HuH-7.5 (cell line): ENCODE results near the gene FRMD3.

Experiments
- DNase-seq: peaks from one replicate; pipeline ENCODE4 v3.0.0; 2011; ENCODE audit warnings: low spot score

Gene FRMD3

GRCh38 chr9:83538172-83538889 is at the start of gene FRMD3:
Gene FRMD3, minus strand, starts transcription at chr9:83538401. Its CDS starts 170 bp downstream, at chr9:83538231.
- DNase-seq = peak; percentile 83

- DNase-seq = no peak
Measured at GRCh38 chr9:83584995-83585394, 46.8 kb upstream of the FRMD3 start.

- peak; percentile 49 for DNase-seq
Measured at GRCh38 chr9:83583151-83584014, 45.2 kb upstream of the FRMD3 start.

GRCh38 chr9:83582029-83582428 is 43.8 kb upstream of the FRMD3 start:
- DNase-seq = no peak

- no peak for DNase-seq
Measured at GRCh38 chr9:83574482-83574881, 36.3 kb upstream of the FRMD3 start.

GRCh38 chr9:83572524-83572923 is 34.3 kb upstream of the FRMD3 start:
- no peak for DNase-seq

GRCh38 chr9:83570359-83570758 is 32.2 kb upstream of the FRMD3 start:
- DNase-seq = no peak

GRCh38 chr9:83569326-83569725 is 31.1 kb upstream of the FRMD3 start:
- no peak for DNase-seq

GRCh38 chr9:83563360-83563759 is 25.2 kb upstream of the FRMD3 start:
- no peak for DNase-seq

GRCh38 chr9:83560169-83560826 is 22.1 kb upstream of the FRMD3 start:
- no peak for DNase-seq

GRCh38 chr9:83557771-83558170 is 19.6 kb upstream of the FRMD3 start:
- DNase-seq = no peak

GRCh38 chr9:83557317-83557716 is 19.1 kb upstream of the FRMD3 start:
- no peak for DNase-seq

- DNase-seq = no peak
Measured at GRCh38 chr9:83554278-83554677, 16.1 kb upstream of the FRMD3 start.

- DNase-seq = peak; percentile 55
Measured at GRCh38 chr9:83544002-83544698, 5.9 kb upstream of the FRMD3 start.

- DNase-seq = no peak
Measured at GRCh38 chr9:83538890-83539238, 663 bp upstream of the FRMD3 start.

GRCh38 chr9:83537331-83538171 is 650 bp downstream of the FRMD3 start:
- DNase-seq = no peak

- DNase-seq = no peak
Measured at GRCh38 chr9:83536332-83536731, 1.9 kb downstream of the FRMD3 start.

GRCh38 chr9:83535736-83536135 is 2.5 kb downstream of the FRMD3 start:
- DNase-seq = no peak

- no peak for DNase-seq
Measured at GRCh38 chr9:83533296-83533695, 4.9 kb downstream of the FRMD3 start.

GRCh38 chr9:83526901-83527300 is 11.3 kb downstream of the FRMD3 start:
- DNase-seq = no peak

- DNase-seq = no peak
Measured at GRCh38 chr9:83526211-83526610, 12.0 kb downstream of the FRMD3 start.
